HG02571 (cell line): Measurements from ENCODE around the gene LYRM4.
"Not testable (repeated sequence)": the region's sequence is repeated elsewhere in the genome, so short reads cannot be mapped to it uniquely, and the experiment has no call there.

Experiments
- ATAC-seq: cut with Tn5 transposase; IDR thresholded peaks from one replicate; pipeline ENCODE4 v1.9.1; 2021; ENCODE audit warnings: mild to moderate bottlenecking, moderate library complexity; ENCODE audit not compliant: unreplicated experiment

LYRM4 gene

GRCh38 chr6:5124526-5124925, 136.2 kb downstream of the LYRM4 start:
- no peak for ATAC-seq

GRCh38 chr6:5123296-5124143, 137.2 kb downstream of the LYRM4 start:
- no peak for ATAC-seq

- ATAC-seq, result no peak
Measured at GRCh38 chr6:5122504-5123112, 138.1 kb downstream of the LYRM4 start.

GRCh38 chr6:5121956-5122355, 138.8 kb downstream of the LYRM4 start:
- ATAC-seq, result no peak

- no peak for ATAC-seq
Measured at GRCh38 chr6:5121479-5121878, 139.3 kb downstream of the LYRM4 start.

GRCh38 chr6:5120543-5120942, 140.2 kb downstream of the LYRM4 start:
- ATAC-seq, result not testable (repeated sequence)

- no peak for ATAC-seq
Measured at GRCh38 chr6:5120011-5120410, 140.7 kb downstream of the LYRM4 start.

- no peak for ATAC-seq
Measured at GRCh38 chr6:5119090-5119951, 141.4 kb downstream of the LYRM4 start.

GRCh38 chr6:5116243-5116991, 144.3 kb downstream of the LYRM4 start:
- no peak for ATAC-seq

- ATAC-seq, result no peak
Measured at GRCh38 chr6:5115168-5115567, 145.6 kb downstream of the LYRM4 start.

GRCh38 chr6:5113096-5113495, 147.7 kb downstream of the LYRM4 start:
- ATAC-seq, result no peak

GRCh38 chr6:5112066-5112799, 148.5 kb downstream of the LYRM4 start:
- ATAC-seq, result no peak

GRCh38 chr6:5111626-5112025, 149.1 kb downstream of the LYRM4 start:
- no peak for ATAC-seq

- no peak for ATAC-seq
Measured at GRCh38 chr6:5110246-5110645, 150.5 kb downstream of the LYRM4 start.

- no peak for ATAC-seq
Measured at GRCh38 chr6:5109436-5109835, 151.3 kb downstream of the LYRM4 start.

GRCh38 chr6:5108536-5109150, 152.1 kb downstream of the LYRM4 start:
- no peak for ATAC-seq

- no peak for ATAC-seq
Measured at GRCh38 chr6:5108068-5108467, 152.7 kb downstream of the LYRM4 start.

GRCh38 chr6:5107341-5107740, 153.4 kb downstream of the LYRM4 start:
- ATAC-seq, result no peak

GRCh38 chr6:5105146-5105545, 155.6 kb downstream of the LYRM4 start:
- ATAC-seq, result no peak

GRCh38 chr6:5104667-5105066, 156.1 kb downstream of the LYRM4 start:
- ATAC-seq, result no peak
